Measurements from ENCODE around the gene HERC2. TPM values are rescaled to one million over a fixed set of nuclear protein-coding genes. Genes with fewer than 3 reads are reported as not detected.

Gene HERC2
- total RNA-seq, 1 donor, result 53.6 TPM

DNA sequence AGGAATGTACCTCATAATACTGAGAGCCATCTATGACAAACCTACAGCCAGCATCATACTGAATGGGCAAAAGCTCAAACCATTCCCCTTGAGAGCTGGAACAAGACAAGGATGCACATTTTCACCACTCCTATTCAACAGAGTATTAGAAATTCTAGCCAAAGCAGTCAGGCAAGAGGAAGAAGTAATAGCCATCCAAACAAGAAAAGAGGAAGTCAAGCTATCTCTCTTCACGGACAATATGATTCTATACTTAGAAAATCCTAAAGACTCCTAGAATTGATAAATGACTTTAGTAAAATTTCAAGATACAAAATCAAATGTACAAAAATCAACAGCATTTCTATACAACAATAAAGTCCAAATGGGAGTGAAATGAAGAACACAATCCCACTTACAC, 253.0 kb downstream of the HERC2 start:
- Histone ChIP-seq H3K36me3 (ENCODE audit: insufficient read depth, low read length) (no peaks in the 10 kb centered on the region), H3K79me2 (ENCODE audit: insufficient read depth, low read length) (no peaks in the 10 kb centered on the region), H4K20me1 (ENCODE audit: insufficient read depth, low read length) (no peaks in the 10 kb centered on the region), H3K4me2 (ENCODE audit: insufficient read depth, low read length) (no peak overlapping the region), H3K9me3 (ENCODE audit: low read depth, low read length) (no peaks in the 10 kb centered on the region), H3K27me3 (ENCODE audit: insufficient read depth, low read length) (no peaks in the 10 kb centered on the region), H3K4me1 (ENCODE audit: insufficient read depth, low read length) (no peaks in the 10 kb centered on the region), H3K27ac (ENCODE audit: low read depth, low read length) (no peak overlapping the region), H2AFZ (ENCODE audit: low read length) (no peak overlapping the region), H3K4me3 (ENCODE audit: insufficient read depth, low read length) (no peak overlapping the region)
- no peak for DNase-seq (ENCODE audit: insufficient read length, low spot score, missing footprints)
- TF ChIP-seq, protein P1, sequence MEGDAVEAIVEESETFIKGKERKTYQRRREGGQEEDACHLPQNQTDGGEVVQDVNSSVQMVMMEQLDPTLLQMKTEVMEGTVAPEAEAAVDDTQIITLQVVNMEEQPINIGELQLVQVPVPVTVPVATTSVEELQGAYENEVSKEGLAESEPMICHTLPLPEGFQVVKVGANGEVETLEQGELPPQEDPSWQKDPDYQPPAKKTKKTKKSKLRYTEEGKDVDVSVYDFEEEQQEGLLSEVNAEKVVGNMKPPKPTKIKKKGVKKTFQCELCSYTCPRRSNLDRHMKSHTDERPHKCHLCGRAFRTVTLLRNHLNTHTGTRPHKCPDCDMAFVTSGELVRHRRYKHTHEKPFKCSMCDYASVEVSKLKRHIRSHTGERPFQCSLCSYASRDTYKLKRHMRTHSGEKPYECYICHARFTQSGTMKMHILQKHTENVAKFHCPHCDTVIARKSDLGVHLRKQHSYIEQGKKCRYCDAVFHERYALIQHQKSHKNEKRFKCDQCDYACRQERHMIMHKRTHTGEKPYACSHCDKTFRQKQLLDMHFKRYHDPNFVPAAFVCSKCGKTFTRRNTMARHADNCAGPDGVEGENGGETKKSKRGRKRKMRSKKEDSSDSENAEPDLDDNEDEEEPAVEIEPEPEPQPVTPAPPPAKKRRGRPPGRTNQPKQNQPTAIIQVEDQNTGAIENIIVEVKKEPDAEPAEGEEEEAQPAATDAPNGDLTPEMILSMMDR (IDR thresholded peaks at IDR 0.05; ENCODE audit: extremely low read depth, low read depth, low read length), result no peak

DNA sequence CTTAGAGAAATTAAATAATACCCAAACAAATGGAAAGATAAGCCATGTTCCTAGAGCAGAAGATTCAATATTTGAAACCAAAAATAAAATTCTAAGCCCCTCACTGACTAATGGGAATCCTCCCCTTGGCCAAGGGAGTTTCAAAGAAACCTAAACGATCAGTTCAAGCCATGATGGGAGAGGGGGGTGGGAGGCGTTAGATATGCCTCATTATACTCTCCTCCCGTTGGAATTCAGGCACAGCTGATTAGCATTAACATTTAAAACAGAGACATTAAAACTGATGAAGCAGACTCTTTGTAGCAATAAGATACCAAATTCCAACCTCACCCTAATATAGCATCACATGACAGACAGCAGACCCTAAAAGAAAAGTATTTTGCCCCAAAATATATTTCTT, 255.7 kb downstream of the HERC2 start:
- Histone ChIP-seq H3K4me1 (ENCODE audit: insufficient read depth, low read length) (no peaks in the 10 kb centered on the region), H2AFZ (ENCODE audit: low read length) (no peak overlapping the region), H3K27me3 (ENCODE audit: insufficient read depth, low read length) (no peaks in the 10 kb centered on the region), H3K9me3 (ENCODE audit: low read depth, low read length) (no peaks in the 10 kb centered on the region), H4K20me1 (ENCODE audit: insufficient read depth, low read length) (no peaks in the 10 kb centered on the region), H3K4me3 (ENCODE audit: insufficient read depth, low read length) (no peak overlapping the region), H3K4me2 (ENCODE audit: insufficient read depth, low read length) (no peak overlapping the region), H3K36me3 (ENCODE audit: insufficient read depth, low read length) (no peaks in the 10 kb centered on the region), H3K79me2 (ENCODE audit: insufficient read depth, low read length) (no peaks in the 10 kb centered on the region), H3K27ac (ENCODE audit: low read depth, low read length) (no peak overlapping the region)
- TF ChIP-seq, protein P1 (IDR thresholded peaks at IDR 0.05; ENCODE audit: extremely low read depth, low read depth, low read length), result no peak
- DNase-seq (ENCODE audit: insufficient read length, low spot score, missing footprints), result no peak

Small RNAs within 50 kb of the gene (small RNA-seq; reads per million reads assigned to genes)
- gene AC091304.5, result not detected

Other genes with a start within 250 kb of the HERC2 start
- gene OCA2, start 222.9 kb downstream of the HERC2 start, total RNA-seq, result not detected in 2 replicates
- gene GOLGA6L24, start 35.9 kb upstream of the HERC2 start, total RNA-seq, result not detected in 2 replicates
- gene GOLGA8F, start 56.5 kb upstream of the HERC2 start, total RNA-seq, result under 0.01 TPM in 2 replicates
- under 0.01 TPM in 1 of 2 replicates, not detected in the other for gene GOLGA8G, start 210.8 kb upstream of the HERC2 start, total RNA-seq
- gene GOLGA6L25, start 231.4 kb upstream of the HERC2 start, total RNA-seq, result not detected in 2 replicates

Measured in osteoblast (primary cell).